Stimulated activated CD4-positive, alpha-beta T cell treated with anti-CD3 and anti-CD28 coated beads, TNF-alpha, amount 100 ng/mL, for 4 hours (primary cell): ENCODE measurements around the gene S100A9.
"Not testable (repeated sequence)": the region's sequence is repeated elsewhere in the genome, so short reads cannot be mapped to it uniquely, and the experiment has no call there.

Source experiments
- DNase-seq, 3 experiments: peaks; one replicate each; pipeline ENCODE4 v3.0.0-alpha.2; 2020; ENCODE audit warnings: low read depth in 3 of 3

The S100A9 gene

DNA sequence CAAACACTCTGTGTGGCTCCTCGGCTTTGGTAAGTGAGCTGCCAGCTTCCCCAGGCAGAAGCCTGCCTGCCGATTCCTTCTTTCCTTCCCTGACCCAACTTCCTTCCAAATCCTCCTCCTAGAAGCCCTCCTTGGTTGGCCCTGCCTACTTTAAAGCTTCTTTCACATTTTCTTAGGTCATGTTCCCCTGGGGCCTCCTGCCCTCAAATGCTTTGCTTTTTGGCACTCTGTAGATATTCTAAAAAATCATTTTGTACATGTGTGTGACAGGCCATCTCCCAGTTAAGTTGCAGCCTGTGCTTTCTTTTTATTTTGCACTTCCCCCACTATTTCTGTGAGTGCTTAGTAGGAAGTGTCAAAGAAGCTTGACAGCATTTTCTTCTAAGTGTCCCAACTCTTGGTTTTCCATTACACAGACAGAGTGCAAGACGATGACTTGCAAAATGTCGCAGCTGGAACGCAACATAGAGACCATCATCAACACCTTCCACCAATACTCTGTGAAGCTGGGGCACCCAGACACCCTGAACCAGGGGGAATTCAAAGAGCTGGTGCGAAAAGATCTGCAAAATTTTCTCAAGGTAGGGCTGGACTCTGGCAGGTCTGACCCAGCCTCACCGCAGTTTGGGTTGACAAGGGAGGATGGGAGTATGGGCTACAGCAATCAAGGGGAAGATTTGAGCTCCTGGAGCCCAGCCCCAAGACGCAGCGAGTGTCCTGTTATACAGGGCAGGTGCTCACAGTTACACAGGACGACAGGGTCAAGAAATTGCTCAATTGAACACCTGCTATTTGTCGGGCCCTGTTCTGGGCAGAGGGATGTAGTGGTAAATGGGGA, at the start of gene S100A9:
Gene S100A9, plus strand, starts transcription at position 2 of the 838 bp plus-strand sequence. Its CDS starts 430 bp downstream, at position 432.
- no peak for DNase-seq

DNA sequence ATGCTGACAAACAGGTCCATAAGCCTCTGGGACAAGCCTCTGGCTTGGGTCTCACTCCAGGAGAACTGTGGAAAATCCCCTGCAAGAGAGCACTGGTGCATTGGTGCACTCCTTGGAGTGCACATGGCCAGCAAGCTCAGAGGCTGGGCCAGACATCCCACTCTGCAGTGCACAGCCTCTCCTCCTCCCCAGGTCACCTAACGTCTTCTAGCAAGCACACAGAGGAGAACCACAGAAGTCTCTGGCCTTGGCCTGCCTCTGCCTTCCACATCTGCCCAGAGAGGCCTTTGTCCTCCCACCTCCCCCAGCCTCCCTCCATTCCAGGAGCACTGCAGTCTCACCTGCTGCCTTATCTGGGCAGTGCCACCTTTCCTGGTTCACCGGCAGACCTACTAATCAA, 49.1 kb upstream of the S100A9 start:
- DNase-seq: no peak

DNA sequence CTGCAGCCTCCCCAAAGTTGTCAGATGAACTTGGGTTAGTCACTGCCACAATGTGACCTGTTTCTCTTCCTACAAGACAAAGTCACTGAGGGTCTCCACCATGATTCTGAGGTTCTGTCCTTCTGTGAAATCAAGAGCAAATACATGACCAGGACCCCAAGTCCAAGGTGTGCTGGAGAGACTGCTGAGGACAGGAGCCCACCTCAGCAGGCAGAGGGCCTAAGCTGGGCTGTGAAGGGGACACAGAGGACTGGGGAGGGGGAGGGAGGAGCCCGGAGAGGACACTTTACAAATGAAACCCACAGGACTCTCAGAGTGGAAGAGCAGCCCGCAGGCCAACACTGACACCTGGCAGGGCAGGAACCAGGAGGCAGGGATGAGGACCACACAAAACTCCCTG, 48.2 kb upstream of the S100A9 start:
- no peak for DNase-seq

DNA sequence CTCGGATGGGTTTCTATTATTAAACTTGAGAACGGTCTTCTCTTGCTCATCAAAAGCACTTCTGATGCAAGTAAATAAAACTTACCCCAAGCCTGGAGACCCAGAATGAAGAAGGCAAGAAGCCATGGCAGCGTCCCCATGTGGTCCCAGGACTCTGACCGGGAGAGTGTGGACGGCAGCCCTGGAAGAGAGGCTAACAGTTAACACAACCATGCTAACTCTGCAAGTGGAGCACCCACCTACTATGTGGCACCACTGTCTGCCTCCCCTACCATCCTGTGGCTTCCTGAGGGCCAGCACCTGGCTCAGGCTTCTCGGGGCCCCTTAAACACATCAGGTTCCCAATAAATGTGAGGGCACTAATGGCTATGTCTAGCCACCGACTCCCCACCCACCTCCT, 47.1 kb upstream of the S100A9 start:
- DNase-seq: no peak

DNA sequence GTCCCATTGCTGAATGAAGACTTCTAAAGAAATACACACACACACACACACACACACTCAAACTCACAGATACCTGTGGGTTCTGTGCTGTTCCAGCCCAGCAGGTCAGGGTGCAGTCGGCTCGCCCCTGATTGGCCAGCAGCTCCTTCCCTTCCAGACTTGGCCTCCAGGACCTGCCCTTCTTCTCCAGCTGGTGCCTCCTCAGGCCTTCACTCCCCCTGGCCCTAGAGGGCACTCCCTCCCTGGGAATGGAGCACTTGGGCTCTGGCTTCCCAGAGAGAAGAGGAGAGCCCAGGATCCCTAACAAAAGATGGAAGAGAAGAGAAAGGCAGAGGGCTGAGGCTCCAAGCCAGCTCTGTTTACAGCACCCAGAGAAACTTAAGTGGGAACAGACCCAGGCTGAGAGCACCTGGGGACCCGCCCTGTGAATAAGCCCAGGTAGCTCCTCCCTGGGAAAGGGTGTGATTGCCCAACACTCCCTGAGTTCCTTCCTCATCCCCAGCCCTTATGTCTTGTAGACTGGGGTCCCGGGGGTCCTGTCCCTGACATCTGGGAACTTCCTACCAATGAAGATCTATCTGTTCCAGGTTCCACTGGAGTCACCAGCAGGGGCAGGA, 45.0 kb upstream of the S100A9 start, which contains the start of gene PGLYRP3:
Gene PGLYRP3, minus strand, starts transcription at position 383 of the 617 bp plus-strand sequence. CDS start 2,287 bp downstream, outside the sequence.
- DNase-seq: no peak

DNA sequence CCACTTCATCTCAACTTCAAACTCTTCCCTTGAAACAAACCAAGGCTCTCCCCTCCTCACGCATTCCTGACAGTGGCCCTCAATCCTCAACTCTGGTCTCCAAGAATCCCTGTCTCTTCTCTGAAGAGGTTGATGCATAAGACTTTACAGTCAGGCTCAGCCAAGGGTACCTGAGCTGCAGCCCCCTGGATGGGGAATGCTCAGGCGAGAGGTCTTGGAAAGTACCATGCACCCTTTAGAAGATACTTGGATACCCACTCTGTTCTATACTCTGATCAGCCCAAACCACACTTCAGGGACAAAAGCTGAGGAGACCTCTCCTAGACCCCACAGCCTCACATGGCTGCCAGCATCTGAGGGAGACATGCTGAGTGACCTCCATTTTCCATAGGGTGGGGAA, 44.4 kb upstream of the S100A9 start:
- DNase-seq: no peak

DNA sequence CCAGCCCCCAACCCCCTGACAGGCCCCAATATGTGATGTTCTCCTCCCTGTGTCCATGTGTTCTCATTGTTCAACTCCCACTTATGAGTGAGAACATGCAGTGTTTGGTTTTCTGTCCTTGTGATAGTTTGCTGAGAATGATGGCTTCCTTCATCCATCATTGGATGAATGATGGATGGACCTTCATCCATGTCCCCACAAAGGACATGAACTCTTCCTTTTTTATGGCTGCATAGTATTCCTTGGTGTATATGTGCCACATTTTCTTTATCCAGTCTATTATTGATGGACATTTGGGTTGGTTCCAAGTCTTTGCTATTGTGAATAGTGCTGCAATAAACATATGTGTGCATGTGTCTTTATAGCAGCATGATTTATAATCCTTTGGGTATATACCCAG, 43.3 kb upstream of the S100A9 start:
- DNase-seq: not testable (repeated sequence)

DNA sequence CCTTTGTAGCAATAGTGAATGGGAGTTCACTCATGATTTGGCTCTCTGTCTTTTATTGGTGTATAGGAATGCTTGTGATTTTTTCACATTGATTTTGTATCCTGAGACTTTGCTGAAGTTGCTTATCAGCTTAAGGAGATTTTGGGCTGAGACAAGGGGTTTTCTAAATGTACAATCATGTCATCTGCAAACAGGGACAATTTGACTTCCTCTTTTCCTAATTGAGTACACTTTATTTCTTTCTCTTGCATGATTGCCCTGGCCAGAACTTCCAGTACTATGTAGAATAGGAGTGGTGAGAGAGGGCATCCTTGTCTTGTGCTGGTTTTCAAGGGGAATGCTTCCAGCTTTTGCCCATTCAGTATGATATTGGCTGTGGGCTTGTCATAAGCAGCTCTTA, 41.6 kb upstream of the S100A9 start:
- not testable (repeated sequence) for DNase-seq

DNA sequence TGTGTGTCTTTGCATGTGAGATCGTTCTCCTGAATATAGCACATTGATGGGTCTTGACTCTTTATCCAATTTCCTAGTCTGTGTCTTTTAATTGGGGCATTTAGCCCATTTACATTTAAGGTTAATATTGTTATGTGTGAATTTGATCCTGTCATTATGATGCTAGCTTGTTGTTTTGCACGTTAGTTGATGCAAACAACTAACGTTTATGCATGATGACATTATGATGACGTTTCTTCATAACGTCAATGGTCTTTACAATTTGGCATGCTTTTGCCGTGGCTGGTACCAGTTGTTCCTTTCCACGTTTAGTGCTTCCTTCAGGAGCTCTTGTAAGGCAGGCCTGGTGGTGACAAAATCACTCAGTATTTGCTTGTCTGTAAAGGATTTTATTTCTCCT, 39.5 kb upstream of the S100A9 start:
- not testable (repeated sequence) for DNase-seq

DNA sequence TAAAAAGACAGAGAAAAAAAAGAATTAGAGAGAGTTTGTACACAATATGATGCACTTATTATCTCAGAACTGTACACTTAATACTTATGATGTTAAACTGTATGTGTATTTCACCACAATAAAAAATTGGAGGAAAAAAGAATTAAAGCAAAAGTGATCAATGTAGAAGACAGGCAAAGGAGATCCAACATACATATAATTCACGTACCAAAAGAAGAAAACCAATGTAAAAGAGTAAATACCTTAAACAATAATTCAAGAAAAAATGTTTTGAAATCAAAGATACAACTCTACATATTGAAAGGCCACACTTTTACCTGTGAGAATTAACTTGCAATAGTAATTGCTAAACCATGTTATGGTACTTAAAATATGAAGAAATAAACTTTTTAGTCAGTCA, 35.1 kb upstream of the S100A9 start:
- DNase-seq: no peak

DNA sequence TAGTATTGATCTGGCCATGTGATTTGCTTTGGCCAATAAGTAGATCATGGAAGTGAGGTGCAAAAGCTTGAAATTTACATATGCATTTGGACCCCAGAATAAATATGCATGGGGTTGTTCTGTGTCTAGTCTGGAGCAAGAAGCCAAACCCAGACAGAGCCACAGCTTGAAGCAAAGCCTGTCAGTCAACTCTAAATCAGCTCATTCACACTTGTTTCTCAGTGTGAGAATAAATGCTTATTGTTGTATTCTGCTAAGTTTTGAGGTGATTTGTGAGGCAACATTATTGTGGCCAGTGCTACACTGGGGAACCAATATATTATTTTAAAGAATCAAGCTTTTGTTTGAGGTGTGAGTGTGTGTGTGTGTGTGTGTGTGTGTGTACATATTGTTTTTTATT, 32.7 kb upstream of the S100A9 start:
- DNase-seq: no peak

DNA sequence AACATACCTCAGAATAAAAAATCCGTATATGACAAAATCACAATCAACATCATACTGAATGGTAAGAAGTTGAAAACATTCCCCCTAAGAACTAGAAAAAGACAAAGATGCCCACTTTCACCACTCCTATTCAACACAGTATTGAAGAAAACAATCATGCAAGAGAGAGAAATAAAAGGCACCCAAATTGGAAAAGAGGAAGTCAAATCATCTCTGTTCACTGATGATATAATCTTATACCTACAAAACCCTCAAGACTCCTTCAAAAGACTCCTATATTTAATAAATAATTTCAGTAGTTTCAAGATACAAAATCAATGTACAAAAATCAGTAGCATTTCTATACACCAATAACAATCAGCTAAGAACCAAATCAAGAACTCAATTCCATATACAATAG, 23.8 kb upstream of the S100A9 start:
- DNase-seq: no peak

DNA sequence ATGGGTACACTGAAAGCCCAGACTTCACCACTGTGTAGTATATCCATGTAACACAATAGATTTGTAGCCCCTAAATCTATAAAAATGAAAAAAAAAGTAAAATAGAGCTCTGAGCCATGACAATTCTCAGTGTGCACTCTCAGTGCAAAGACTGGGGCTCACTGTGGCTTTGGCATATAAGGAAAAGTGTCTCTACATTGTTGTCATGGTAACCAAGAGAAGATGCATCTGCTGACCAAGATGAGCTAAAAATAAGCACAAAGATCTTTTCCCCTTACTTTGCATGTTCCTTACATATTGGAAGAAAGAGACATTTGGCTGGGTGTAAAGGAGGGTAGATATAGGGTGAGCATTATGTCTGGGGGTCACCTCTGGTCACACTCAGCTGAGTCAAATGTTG, 21.0 kb upstream of the S100A9 start:
- no peak for DNase-seq

DNA sequence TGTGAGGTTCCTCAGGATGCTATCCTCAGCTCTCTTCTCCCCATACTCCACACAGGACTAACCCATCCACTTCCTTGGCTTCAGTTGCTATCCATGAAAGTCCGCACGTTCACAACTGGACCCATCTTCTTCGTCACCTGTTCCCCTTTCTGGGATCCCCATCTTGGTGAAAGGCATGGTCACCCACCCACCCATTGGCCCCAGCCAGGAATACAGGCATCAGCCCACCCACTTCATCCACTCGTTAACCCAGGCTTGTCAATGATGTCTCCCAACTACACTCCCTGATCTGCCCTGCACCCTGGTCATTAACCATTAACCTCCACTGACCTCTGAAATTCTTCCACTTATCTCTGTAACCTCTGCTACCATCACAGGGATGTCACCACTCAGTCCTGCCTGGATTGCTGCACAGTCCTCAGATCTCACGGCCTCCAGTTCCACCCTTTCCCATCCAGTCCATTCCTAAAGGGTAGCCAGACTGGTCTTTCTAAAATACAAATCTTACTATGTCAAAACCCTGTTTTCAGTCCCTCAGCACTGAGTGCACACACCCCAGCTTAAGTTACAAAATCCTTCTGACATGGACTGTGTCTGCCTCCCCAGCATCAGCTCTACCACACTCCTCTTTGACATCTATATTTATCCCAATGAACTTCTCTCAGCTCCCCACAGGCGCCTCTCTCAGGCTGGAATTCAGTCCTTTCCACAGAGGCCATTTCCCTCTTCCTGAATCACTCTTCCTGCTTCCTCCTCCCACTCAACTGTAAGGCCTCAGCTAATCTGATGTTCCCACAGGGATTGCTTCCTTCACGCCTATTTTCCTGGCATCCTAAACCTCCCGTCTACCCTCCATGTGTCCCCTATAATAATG, 19.4 kb upstream of the S100A9 start:
- DNase-seq: no peak

DNA sequence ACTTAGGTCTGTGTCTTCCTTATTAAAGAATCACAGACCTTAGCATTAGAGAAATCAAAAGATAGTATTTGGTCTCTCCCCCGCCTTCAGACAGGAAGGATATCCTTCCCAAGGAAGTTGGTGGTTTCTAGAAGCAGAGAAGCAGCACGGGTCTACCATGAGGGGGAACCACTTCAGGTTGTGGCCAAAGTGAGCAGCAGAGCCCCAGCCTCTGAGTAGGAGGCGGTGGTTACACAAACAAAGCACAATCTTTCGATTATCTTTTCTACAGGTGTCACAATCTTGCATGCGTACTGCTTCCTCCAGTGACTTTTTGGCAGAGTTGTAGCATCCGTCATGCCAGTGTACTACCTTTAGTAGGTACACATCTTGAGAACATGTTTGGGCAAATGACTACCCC, 17.9 kb upstream of the S100A9 start:
- DNase-seq: no peak

DNA sequence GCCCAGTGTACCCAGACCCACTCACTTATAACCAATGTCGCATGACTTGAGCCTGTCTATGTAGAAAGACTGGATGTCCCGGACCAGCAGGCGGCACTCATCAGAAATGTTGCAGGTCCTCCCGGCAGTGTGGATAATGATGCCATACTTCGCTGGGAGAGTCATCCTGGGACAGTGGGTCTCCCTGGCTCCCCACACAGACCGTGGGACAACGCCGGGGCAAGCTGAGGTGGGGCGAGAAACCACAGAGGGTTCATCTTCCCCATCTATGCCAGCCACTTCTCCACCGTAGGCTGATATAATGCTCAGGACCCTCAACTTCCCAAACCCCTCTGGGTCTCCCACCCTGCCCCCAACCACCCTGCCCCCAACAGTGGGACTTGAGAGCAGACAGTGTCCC, 17.3 kb upstream of the S100A9 start:
- no peak for DNase-seq

DNA sequence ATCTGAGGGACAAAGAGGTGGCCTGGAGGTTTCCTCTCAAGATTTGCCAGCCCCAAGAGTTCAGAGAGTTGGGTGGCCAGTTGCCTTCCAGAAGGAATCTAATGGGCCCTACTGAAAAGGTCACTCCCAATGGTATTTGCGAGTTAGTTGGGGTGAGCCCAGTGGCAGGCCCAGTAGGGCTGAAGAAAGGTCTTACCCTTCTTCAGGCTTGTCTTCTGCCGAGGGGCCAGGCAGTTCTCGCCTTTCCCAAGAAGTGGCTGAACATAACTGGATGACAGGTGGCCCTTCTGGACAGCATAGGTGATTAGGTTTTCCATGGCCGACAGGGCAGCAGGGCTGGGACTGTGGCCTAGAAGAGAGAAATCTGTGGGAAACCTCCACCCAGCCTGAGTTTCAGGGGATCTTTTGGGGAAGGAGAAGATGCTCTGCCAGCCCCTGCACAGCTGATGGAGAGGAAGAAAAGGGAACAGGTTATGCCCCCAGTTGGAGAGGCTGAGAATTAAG, 16.2 kb upstream of the S100A9 start:
- no peak for DNase-seq

DNA sequence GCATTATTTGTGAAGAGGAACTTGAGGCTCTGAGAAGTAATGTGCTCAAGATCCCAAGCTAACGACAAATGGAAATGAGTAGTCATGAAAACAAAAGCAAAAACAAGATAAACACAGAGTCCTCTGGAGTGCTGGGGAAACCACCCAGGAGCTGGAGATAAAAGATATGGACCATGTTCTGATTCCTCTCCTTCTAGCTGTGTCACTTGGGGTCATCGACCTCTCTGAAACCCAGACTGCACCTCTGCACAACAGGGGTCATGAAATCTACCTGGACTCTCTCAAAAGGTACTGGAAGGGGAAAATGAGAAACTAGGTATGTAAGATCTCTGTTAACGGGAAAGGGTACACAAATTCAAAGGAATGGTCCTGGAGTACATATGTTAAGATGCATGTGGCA, 15.5 kb upstream of the S100A9 start:
- no peak for DNase-seq

DNA sequence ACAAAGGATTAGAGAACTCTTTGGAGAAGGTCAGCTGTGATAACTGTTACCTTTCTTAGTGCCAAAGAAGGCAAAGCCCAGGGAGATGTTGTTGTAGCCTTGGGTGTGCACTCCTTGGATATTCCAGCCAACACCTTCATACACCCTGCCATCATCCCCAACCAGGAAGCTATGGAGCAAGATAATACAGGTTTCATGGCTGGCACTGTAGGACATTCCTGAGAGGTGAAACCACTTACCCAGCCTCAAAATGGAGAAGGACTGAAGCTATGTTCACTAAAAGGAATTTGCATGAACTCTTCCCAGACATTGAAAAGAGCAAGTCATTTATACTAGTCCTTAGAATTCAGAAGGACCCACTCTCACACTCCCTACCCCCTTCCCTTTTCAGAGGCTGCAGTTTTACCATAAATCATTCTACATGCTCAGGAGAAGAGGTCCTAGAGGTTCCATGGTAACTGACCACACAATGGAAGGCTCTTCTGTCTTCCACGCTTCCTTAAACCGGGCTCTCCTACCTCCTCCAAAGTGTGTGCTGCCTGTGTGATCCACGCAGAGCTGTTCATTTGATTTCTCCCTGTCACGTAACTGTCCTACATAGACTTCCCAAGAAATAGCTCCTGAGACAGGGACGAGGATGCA, 14.5 kb upstream of the S100A9 start:
- no peak for DNase-seq

DNA sequence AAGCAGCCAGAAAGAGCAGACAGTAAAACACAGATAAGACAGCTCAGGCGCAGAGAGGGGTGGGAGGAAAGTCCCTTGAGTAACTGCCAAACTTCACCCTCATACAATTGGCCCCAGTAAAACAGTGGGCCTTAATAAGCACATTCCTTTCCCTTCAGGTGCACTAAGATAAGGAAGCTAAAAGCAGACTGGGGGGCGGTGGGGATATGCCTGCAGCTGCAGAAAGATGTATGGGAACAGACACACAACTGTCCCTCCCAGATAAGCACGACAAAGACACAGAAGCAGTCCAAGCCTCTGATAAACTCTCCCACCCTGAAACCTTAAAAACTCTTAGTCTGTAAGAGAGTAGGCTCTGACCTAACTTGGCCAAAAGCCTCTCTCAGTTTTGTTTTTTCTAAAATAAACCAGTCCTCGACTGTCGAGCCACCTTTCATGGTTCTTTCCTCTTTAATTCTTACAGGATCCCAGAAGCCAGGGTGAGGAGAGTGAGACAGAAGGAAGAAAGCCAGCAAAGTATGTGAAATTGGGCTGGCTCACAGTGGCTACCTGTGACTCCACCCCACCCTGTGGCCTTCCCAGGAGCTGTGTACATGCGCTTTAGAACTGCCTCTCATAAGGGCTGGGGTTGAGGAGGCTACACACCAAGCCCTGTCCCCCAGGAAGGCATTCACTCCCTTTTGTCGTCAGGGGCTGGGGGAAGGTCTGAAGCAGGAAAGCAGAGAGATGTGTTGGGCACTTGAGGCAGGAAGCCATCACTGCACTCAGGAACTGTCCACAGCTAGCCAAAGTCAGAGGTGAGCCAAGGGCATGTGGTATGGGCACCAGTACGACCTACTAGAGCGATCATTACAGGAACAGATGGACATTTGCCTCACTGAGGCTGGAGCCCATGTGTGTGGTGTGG, 13.6 kb upstream of the S100A9 start:
- no peak for DNase-seq

DNA sequence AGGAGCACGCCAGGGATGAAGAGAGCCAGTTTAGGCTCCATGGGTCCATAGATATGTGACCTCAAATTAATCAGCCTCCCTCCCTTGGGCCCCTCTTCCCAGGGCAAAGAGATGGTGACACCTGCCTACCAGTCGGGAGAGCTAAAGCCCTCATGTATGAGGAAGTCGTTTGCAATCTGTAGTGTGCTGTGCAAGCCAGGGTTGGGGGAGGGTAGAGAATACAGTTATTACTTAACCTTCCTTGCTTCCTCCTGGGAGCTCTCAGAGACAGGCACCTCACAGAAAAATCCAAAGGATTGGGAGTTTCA, 13.0 kb upstream of the S100A9 start:
- no peak for DNase-seq
